ENCODE results near the gene EPB41L5. TPM values are rescaled to one million over a fixed set of nuclear protein-coding genes. Genes with fewer than 3 reads are reported as not detected.

The EPB41L5 gene
- total and polyA plus RNA-seq, 4 donors, result 19.7 to 88.4 (median 30.3) TPM

DNA sequence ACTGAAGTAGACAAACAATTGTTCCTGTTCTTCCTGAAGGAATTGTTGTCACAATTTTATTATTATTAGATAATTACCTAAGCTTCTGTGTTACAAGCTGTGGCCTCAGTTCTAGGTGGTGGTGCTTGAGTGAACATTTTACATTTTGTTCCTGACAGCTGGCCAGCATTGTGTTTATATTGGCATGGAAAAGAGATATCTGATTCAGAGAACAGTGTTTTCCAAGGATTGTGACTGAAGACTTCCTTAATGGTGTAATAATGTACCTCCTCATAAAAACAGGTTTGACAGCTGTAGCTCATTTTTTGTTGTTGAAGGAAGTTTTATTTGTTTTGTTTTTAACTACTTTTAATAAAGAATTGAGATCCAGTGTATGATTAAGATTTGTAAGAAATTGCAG is 95.2 kb downstream of the EPB41L5 start:
- no peak overlapping the region for H3K27ac ChIP-seq (ENCODE audit: low read depth in 1 of 2, low read length in 2 of 2)
- TF ChIP-seq FOXA2 (IDR thresholded peaks at IDR 0.05), result peak; percentile 72
- peak; percentile 45 for TF ChIP-seq FOXA1 (IDR thresholded peaks at IDR 0.05)
- TF ChIP-seq HNF4A (conservative IDR thresholded peaks at IDR 0.05), result peak; percentile 24 to 29
- TF ChIP-seq SP1 (IDR thresholded peaks at IDR 0.05), result no peak
- peak in 1 of 2 donors; percentile 18 for TF ChIP-seq RXRA (IDR thresholded peaks at IDR 0.05)
- no peak for TF ChIP-seq TAF1 (conservative IDR thresholded peaks at IDR 0.05)
- TF ChIP-seq JUND (IDR thresholded peaks at IDR 0.05), result peak; percentile 38 to 50
- TF ChIP-seq, protein P1, sequence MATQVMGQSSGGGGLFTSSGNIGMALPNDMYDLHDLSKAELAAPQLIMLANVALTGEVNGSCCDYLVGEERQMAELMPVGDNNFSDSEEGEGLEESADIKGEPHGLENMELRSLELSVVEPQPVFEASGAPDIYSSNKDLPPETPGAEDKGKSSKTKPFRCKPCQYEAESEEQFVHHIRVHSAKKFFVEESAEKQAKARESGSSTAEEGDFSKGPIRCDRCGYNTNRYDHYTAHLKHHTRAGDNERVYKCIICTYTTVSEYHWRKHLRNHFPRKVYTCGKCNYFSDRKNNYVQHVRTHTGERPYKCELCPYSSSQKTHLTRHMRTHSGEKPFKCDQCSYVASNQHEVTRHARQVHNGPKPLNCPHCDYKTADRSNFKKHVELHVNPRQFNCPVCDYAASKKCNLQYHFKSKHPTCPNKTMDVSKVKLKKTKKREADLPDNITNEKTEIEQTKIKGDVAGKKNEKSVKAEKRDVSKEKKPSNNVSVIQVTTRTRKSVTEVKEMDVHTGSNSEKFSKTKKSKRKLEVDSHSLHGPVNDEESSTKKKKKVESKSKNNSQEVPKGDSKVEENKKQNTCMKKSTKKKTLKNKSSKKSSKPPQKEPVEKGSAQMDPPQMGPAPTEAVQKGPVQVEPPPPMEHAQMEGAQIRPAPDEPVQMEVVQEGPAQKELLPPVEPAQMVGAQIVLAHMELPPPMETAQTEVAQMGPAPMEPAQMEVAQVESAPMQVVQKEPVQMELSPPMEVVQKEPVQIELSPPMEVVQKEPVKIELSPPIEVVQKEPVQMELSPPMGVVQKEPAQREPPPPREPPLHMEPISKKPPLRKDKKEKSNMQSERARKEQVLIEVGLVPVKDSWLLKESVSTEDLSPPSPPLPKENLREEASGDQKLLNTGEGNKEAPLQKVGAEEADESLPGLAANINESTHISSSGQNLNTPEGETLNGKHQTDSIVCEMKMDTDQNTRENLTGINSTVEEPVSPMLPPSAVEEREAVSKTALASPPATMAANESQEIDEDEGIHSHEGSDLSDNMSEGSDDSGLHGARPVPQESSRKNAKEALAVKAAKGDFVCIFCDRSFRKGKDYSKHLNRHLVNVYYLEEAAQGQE (IDR thresholded peaks at IDR 0.05), result no peak
- no peak for TF ChIP-seq HNF4G (IDR thresholded peaks at IDR 0.05)
- TF ChIP-seq EGR1 (IDR thresholded peaks at IDR 0.05; ENCODE audit: low read depth in 2 of 2), result no peak
- TF ChIP-seq YY1 (IDR thresholded peaks at IDR 0.05), result no peak
- TF ChIP-seq RAD21 (IDR thresholded peaks at IDR 0.05), result peak; percentile 30 to 50
- H3K4me3 ChIP-seq (ENCODE audit: low read depth in 1 of 3, low read length in 3 of 3), result no peak overlapping the region
- no peaks in the 10 kb centered on the region for H3K9me3 ChIP-seq (ENCODE audit: control insufficient read depth in 4 of 4, low read length in 3 of 4)
- H3K36me3 ChIP-seq (ENCODE audit: control insufficient read depth in 4 of 4, insufficient read depth in 3 of 4, low read depth in 1 of 4, low read length in 3 of 4), result peaks cover 0 to 14% (median 9%) of the 10 kb centered on the region in 4 donors
- no peak for DNase-seq (ENCODE audit: low spot score)
- H3K4me1 ChIP-seq (ENCODE audit: control insufficient read depth in 4 of 4, insufficient read depth in 4 of 4, low read length in 3 of 4), result peaks cover 4 to 12% (median 6%) of the 10 kb centered on the region in 4 donors
- no peaks in the 10 kb centered on the region for H3K27me3 ChIP-seq (ENCODE audit: control insufficient read depth in 4 of 4, insufficient read depth in 4 of 4, low read length in 3 of 4)
- H3K9ac ChIP-seq (ENCODE audit: low read depth in 1 of 2, low read length in 2 of 2), result no peak overlapping the region

DNA sequence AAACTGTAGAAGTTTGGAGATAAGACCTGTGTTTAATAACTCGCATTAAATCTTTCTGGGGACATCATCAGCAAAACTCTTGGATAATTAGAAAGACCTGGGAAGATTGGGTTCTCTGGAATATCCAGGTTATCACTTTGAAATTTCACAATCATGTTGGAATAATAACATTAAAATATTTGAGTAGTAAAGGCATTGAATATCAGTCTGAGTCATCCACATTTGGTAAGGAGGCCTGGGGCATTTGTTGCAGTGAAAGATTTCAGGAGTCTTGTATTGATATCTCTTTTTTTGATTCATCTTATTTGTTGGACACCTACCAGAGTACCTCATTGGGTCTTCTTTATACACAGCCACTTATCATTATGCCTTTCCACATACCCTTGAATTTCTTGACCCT is 95.9 kb downstream of the EPB41L5 start:
- H3K9me3 ChIP-seq (ENCODE audit: control insufficient read depth in 4 of 4, low read length in 3 of 4), result no peaks in the 10 kb centered on the region
- no peak overlapping the region for H3K9ac ChIP-seq (ENCODE audit: low read depth in 1 of 2, low read length in 2 of 2)
- no peak overlapping the region for H3K27ac ChIP-seq (ENCODE audit: low read depth in 1 of 2, low read length in 2 of 2)
- H3K4me3 ChIP-seq (ENCODE audit: low read depth in 1 of 3, low read length in 3 of 3), result no peak overlapping the region
- WGBS, result 95% methylated on average over 1 of the region's 1 CpG
- no peak for DNase-seq (ENCODE audit: low spot score)
- H3K27me3 ChIP-seq (ENCODE audit: control insufficient read depth in 4 of 4, insufficient read depth in 4 of 4, low read length in 3 of 4), result no peaks in the 10 kb centered on the region
- TF ChIP-seq, protein P2, sequence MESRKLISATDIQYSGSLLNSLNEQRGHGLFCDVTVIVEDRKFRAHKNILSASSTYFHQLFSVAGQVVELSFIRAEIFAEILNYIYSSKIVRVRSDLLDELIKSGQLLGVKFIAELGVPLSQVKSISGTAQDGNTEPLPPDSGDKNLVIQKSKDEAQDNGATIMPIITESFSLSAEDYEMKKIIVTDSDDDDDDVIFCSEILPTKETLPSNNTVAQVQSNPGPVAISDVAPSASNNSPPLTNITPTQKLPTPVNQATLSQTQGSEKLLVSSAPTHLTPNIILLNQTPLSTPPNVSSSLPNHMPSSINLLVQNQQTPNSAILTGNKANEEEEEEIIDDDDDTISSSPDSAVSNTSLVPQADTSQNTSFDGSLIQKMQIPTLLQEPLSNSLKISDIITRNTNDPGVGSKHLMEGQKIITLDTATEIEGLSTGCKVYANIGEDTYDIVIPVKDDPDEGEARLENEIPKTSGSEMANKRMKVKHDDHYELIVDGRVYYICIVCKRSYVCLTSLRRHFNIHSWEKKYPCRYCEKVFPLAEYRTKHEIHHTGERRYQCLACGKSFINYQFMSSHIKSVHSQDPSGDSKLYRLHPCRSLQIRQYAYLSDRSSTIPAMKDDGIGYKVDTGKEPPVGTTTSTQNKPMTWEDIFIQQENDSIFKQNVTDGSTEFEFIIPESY (IDR thresholded peaks at IDR 0.05), result no peak
- TF ChIP-seq TAF1 (conservative IDR thresholded peaks at IDR 0.05), result no peak
- no peak for TF ChIP-seq EGR1 (IDR thresholded peaks at IDR 0.05; ENCODE audit: low read depth in 2 of 2)
- no peak for TF ChIP-seq JUND (IDR thresholded peaks at IDR 0.05)
- TF ChIP-seq, protein P3, sequence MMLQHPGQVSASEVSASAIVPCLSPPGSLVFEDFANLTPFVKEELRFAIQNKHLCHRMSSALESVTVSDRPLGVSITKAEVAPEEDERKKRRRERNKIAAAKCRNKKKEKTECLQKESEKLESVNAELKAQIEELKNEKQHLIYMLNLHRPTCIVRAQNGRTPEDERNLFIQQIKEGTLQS (IDR thresholded peaks at IDR 0.05), result no peak
- TF ChIP-seq, protein P4, sequence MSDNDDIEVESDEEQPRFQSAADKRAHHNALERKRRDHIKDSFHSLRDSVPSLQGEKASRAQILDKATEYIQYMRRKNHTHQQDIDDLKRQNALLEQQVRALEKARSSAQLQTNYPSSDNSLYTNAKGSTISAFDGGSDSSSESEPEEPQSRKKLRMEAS (IDR thresholded peaks at IDR 0.05), result no peak
- TF ChIP-seq YY1 (IDR thresholded peaks at IDR 0.05), result no peak
- no peak for TF ChIP-seq HNF4A (conservative IDR thresholded peaks at IDR 0.05)
- no peak for TF ChIP-seq GABPA (IDR thresholded peaks at IDR 0.05 in 1 of 2, conservative IDR thresholded peaks at IDR 0.05 in 1 of 2)
- no peak for TF ChIP-seq NR2F2 (IDR thresholded peaks at IDR 0.05)
- TF ChIP-seq FOXA1 (IDR thresholded peaks at IDR 0.05), result no peak
- TF ChIP-seq HNF4G (IDR thresholded peaks at IDR 0.05), result no peak
- TF ChIP-seq, protein P1 (IDR thresholded peaks at IDR 0.05), result no peak
- TF ChIP-seq RXRA (IDR thresholded peaks at IDR 0.05), result no peak
- TF ChIP-seq, protein P5, sequence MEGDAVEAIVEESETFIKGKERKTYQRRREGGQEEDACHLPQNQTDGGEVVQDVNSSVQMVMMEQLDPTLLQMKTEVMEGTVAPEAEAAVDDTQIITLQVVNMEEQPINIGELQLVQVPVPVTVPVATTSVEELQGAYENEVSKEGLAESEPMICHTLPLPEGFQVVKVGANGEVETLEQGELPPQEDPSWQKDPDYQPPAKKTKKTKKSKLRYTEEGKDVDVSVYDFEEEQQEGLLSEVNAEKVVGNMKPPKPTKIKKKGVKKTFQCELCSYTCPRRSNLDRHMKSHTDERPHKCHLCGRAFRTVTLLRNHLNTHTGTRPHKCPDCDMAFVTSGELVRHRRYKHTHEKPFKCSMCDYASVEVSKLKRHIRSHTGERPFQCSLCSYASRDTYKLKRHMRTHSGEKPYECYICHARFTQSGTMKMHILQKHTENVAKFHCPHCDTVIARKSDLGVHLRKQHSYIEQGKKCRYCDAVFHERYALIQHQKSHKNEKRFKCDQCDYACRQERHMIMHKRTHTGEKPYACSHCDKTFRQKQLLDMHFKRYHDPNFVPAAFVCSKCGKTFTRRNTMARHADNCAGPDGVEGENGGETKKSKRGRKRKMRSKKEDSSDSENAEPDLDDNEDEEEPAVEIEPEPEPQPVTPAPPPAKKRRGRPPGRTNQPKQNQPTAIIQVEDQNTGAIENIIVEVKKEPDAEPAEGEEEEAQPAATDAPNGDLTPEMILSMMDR (IDR thresholded peaks at IDR 0.05; ENCODE audit: low read depth, low read length, missing input control), result no peak
- peaks cover 0 to 13% (median 8%) of the 10 kb centered on the region in 4 donors for H3K36me3 ChIP-seq (ENCODE audit: control insufficient read depth in 4 of 4, insufficient read depth in 3 of 4, low read depth in 1 of 4, low read length in 3 of 4)
- H3K4me1 ChIP-seq (ENCODE audit: control insufficient read depth in 4 of 4, insufficient read depth in 4 of 4, low read length in 3 of 4), result peaks cover 4 to 12% (median 6%) of the 10 kb centered on the region in 4 donors

All from liver (tissue), 9 donors.